Liver (tissue), 3 donors: ENCODE data around the gene GRAMD1C.

Source experiments
- RAD21 ChIP-seq, 2 donors: IDR thresholded peaks; 2 replicates each; pipeline ENCODE4 v1.6.1; 2016; ENCODE audit warnings: antibody characterized with exemption in 2 of 2, mild to moderate bottlenecking in 2 of 2
- SP1 ChIP-seq: IDR thresholded peaks from 2 replicates; pipeline ENCODE4 v1.6.1; 2018; ENCODE audit warnings: antibody characterized with exemption, mild to moderate bottlenecking
- TAF1 ChIP-seq: conservative IDR thresholded peaks from 2 replicates; pipeline ENCODE4 v1.6.1; 2016; ENCODE audit warnings: antibody characterized with exemption, mild to moderate bottlenecking
- YY1 ChIP-seq: IDR thresholded peaks from 2 replicates; pipeline ENCODE4 v1.6.1; 2016; ENCODE audit warnings: antibody characterized with exemption, mild to moderate bottlenecking
- TF ChIP-seq, protein P1 (sequence below): fragments of 150-350 bp; IDR thresholded peaks from 2 replicates; pipeline ENCODE4 v1.5.1; 2017; ENCODE audit warnings: improper control_type of control experiment, low read depth, low read length; ENCODE audit not compliant: missing input control
- donor health status: healthy.
- donor health status: healthy.

DNA sequence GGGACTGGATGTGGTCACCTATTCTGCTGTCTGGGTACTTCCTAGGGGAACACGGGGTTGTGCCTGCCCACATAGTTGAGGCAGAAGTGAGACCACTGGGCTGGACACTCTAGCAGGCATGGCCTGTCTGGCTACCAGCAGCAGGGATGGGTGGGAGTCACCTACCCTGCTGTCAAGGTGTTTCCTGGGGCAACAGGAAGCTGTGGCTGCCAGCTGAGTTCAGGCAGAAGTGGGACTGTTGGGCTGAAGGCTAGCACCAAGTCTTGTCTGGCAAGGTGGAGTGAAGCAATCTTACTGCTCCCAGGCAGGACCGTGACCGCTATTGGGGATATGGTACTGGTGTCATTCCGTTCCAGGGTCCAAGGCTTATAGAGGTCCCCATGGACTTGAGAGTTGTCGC lies 89.0 kb downstream of the GRAMD1C start:
- TF ChIP-seq, protein P1, sequence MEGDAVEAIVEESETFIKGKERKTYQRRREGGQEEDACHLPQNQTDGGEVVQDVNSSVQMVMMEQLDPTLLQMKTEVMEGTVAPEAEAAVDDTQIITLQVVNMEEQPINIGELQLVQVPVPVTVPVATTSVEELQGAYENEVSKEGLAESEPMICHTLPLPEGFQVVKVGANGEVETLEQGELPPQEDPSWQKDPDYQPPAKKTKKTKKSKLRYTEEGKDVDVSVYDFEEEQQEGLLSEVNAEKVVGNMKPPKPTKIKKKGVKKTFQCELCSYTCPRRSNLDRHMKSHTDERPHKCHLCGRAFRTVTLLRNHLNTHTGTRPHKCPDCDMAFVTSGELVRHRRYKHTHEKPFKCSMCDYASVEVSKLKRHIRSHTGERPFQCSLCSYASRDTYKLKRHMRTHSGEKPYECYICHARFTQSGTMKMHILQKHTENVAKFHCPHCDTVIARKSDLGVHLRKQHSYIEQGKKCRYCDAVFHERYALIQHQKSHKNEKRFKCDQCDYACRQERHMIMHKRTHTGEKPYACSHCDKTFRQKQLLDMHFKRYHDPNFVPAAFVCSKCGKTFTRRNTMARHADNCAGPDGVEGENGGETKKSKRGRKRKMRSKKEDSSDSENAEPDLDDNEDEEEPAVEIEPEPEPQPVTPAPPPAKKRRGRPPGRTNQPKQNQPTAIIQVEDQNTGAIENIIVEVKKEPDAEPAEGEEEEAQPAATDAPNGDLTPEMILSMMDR = no peak
- TF ChIP-seq RAD21 (IDR thresholded peaks at IDR 0.05) (no peak), SP1 (no peak), TAF1 (no peak), YY1 (no peak)
